Liver (tissue), 3 donors: ENCODE measurements around the gene PGC.

Experiments used
- FOXA1 ChIP-seq: IDR thresholded peaks from 2 replicates; pipeline ENCODE4 v1.6.1; 2016; ENCODE audit warnings: antibody characterized with exemption
- HNF4A ChIP-seq, 2 donors: conservative IDR thresholded peaks; 2 replicates each; pipeline ENCODE4 v1.6.1; 2016; ENCODE audit warnings: antibody characterized with exemption in 2 of 2, mild to moderate bottlenecking in 2 of 2
- RXRA ChIP-seq, 2 donors: IDR thresholded peaks; 2 replicates each; pipeline ENCODE4 v1.6.1; 2017 to 2018; ENCODE audit warnings: antibody characterized with exemption in 2 of 2, mild to moderate bottlenecking in 1 of 2
- TF ChIP-seq, protein P1 (sequence below): fragments of 150-350 bp; IDR thresholded peaks from 2 replicates; pipeline ENCODE4 v1.5.1; 2017; ENCODE audit warnings: improper control_type of control experiment, low read depth, low read length; ENCODE audit not compliant: missing input control
- TF ChIP-seq, protein P2 (sequence below): IDR thresholded peaks from 2 replicates; pipeline ENCODE4 v1.6.1; 2016; ENCODE audit warnings: antibody characterized with exemption
- TF ChIP-seq, protein P3 (sequence below): IDR thresholded peaks from 2 replicates; pipeline ENCODE4 v1.6.1; 2016; ENCODE audit warnings: antibody characterized with exemption, mild to moderate bottlenecking
- TF ChIP-seq, protein P4 (sequence below): IDR thresholded peaks from 2 replicates; pipeline ENCODE4 v1.6.1; 2016; ENCODE audit warnings: antibody characterized with exemption
- donor health status: healthy.
- donor health status: healthy.

DNA sequence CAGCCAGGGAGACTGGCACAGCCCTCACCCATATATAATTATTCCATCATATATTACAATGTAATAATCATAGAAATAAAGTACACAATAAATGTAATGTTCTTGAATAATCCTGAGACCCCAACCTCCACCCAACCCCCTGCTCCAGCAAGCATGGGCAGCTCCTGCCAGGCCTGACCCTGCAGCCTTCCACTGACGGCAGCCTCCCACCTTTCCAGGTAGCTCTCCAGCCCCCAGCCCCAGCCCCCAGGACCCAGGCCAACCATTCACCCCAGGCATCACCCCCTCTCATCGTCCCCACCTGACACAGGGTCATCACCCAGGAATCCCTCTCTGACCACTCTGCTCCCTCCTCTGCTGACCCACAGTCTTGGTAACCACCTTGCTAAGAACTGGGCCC, 26.4 kb downstream of the PGC start:
- TF ChIP-seq, protein P1, sequence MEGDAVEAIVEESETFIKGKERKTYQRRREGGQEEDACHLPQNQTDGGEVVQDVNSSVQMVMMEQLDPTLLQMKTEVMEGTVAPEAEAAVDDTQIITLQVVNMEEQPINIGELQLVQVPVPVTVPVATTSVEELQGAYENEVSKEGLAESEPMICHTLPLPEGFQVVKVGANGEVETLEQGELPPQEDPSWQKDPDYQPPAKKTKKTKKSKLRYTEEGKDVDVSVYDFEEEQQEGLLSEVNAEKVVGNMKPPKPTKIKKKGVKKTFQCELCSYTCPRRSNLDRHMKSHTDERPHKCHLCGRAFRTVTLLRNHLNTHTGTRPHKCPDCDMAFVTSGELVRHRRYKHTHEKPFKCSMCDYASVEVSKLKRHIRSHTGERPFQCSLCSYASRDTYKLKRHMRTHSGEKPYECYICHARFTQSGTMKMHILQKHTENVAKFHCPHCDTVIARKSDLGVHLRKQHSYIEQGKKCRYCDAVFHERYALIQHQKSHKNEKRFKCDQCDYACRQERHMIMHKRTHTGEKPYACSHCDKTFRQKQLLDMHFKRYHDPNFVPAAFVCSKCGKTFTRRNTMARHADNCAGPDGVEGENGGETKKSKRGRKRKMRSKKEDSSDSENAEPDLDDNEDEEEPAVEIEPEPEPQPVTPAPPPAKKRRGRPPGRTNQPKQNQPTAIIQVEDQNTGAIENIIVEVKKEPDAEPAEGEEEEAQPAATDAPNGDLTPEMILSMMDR: no peak
- TF ChIP-seq, protein P2, sequence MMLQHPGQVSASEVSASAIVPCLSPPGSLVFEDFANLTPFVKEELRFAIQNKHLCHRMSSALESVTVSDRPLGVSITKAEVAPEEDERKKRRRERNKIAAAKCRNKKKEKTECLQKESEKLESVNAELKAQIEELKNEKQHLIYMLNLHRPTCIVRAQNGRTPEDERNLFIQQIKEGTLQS: no peak
- TF ChIP-seq HNF4A (conservative IDR thresholded peaks at IDR 0.05) (no peak), FOXA1 (no peak), RXRA (IDR thresholded peaks at IDR 0.05) (no peak)
- TF ChIP-seq, protein P3, sequence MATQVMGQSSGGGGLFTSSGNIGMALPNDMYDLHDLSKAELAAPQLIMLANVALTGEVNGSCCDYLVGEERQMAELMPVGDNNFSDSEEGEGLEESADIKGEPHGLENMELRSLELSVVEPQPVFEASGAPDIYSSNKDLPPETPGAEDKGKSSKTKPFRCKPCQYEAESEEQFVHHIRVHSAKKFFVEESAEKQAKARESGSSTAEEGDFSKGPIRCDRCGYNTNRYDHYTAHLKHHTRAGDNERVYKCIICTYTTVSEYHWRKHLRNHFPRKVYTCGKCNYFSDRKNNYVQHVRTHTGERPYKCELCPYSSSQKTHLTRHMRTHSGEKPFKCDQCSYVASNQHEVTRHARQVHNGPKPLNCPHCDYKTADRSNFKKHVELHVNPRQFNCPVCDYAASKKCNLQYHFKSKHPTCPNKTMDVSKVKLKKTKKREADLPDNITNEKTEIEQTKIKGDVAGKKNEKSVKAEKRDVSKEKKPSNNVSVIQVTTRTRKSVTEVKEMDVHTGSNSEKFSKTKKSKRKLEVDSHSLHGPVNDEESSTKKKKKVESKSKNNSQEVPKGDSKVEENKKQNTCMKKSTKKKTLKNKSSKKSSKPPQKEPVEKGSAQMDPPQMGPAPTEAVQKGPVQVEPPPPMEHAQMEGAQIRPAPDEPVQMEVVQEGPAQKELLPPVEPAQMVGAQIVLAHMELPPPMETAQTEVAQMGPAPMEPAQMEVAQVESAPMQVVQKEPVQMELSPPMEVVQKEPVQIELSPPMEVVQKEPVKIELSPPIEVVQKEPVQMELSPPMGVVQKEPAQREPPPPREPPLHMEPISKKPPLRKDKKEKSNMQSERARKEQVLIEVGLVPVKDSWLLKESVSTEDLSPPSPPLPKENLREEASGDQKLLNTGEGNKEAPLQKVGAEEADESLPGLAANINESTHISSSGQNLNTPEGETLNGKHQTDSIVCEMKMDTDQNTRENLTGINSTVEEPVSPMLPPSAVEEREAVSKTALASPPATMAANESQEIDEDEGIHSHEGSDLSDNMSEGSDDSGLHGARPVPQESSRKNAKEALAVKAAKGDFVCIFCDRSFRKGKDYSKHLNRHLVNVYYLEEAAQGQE: no peak
- TF ChIP-seq, protein P4, sequence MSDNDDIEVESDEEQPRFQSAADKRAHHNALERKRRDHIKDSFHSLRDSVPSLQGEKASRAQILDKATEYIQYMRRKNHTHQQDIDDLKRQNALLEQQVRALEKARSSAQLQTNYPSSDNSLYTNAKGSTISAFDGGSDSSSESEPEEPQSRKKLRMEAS: no peak
